OCI-LY3 (cell line): ENCODE results near the gene KLF12.

Source experiments
- H2AFZ ChIP-seq: fragments of 200-600, 300-600 bp; shearing (Covaris generic); 2 replicates; pipeline ENCODE4 v1.6.0; 2014; ENCODE audit warnings: antibody characterized with exemption, low read depth, low read length
- H3K27ac ChIP-seq: fragments of 200-600, 300-600 bp; sonication (generic); 2 replicates; pipeline ENCODE4 v1.5.1; 2014; ENCODE audit warnings: mild to moderate bottlenecking, low read length, moderate library complexity, mixed read lengths
- H3K27me3 ChIP-seq: fragments of 200-600, 300-600 bp; sonication (generic); 2 replicates; pipeline ENCODE4 v1.6.1; 2014; ENCODE audit warnings: low read depth, low read length, mixed read lengths
- H3K36me3 ChIP-seq: fragments of 200-600, 300-600 bp; sonication (generic); replicated peaks from 2 replicates; pipeline ENCODE3; 2014; ENCODE audit warnings: low read depth, low read length, mixed read lengths
- H3K4me1 ChIP-seq: fragments of 300-600, 200-600 bp; sonication (generic); 2 replicates; pipeline ENCODE4 v1.6.1; 2014; ENCODE audit warnings: low read length, mixed read lengths
- H3K4me2 ChIP-seq: fragments of 200-600, 300-600 bp; sonication (generic); 2 replicates; pipeline ENCODE4 v1.6.1; 2014; ENCODE audit warnings: low read length, mixed read lengths
- H3K4me3 ChIP-seq: fragments of 300-600, 200-600 bp; sonication (generic); 2 replicates; pipeline ENCODE4 v1.5.1; 2014; ENCODE audit warnings: antibody characterized with exemption, mild to moderate bottlenecking, low read length, moderate library complexity
- H3K79me2 ChIP-seq: fragments of 300-600, 200-600 bp; shearing (Covaris generic); 2 replicates; pipeline ENCODE4 v1.6.1; 2014; ENCODE audit warnings: mild to moderate bottlenecking, low read length, mixed read lengths
- H3K9ac ChIP-seq: fragments of 300-600, 200-600 bp; shearing (Covaris generic); 2 replicates; pipeline ENCODE4 v1.6.0; 2014; ENCODE audit warnings: mild to moderate bottlenecking, low read length, moderate library complexity
- H3K9me3 ChIP-seq: fragments of 200-600, 300-600 bp; shearing (Covaris generic); 2 replicates; pipeline ENCODE4 v1.6.1; 2014; ENCODE audit warnings: low read length, mixed read lengths; ENCODE audit not compliant: insufficient read depth
- H4K20me1 ChIP-seq: fragments of 200-600, 300-600 bp; sonication (generic); 2 replicates; pipeline ENCODE4 v1.6.1; 2016; ENCODE audit warnings: low read length, mixed read lengths; ENCODE audit not compliant: insufficient read depth
- CTCF ChIP-seq: fragments of 200-600, 300-600 bp; sonication (generic); IDR thresholded peaks from 2 replicates; pipeline ENCODE4 v1.5.1; 2014; ENCODE audit warnings: antibody characterized with exemption, low read length, low read depth
- EZH2phosphoT487 ChIP-seq: fragments of 200-600 bp; shearing (Covaris generic); IDR thresholded peaks from 2 replicates; pipeline ENCODE4 v1.6.1; 2018; ENCODE audit warnings: antibody characterized with exemption, mixed run types, low read depth

The KLF12 gene

GRCh38 chr13:74110053-74110452 lies 24.2 kb downstream of the KLF12 start:
- peaks cover 14% of the 10 kb centered on the region for H3K79me2 ChIP-seq
- no peak overlapping the region for H3K27ac ChIP-seq
- H3K36me3 ChIP-seq, result no peaks in the 10 kb centered on the region
- H3K4me2 ChIP-seq, result no peak overlapping the region
- TF ChIP-seq EZH2phosphoT487, result no peak
- no peak for TF ChIP-seq CTCF
- peaks cover 7% of the 10 kb centered on the region; the same call in 1 of the 2 replicates for H4K20me1 ChIP-seq
- no peak overlapping the region for H3K4me3 ChIP-seq
- H3K27me3 ChIP-seq, result no peaks in the 10 kb centered on the region
- H3K4me1 ChIP-seq, result peaks cover 5% of the 10 kb centered on the region
- H3K9ac ChIP-seq, result no peak overlapping the region
- no peaks in the 10 kb centered on the region for H3K9me3 ChIP-seq
- no peak overlapping the region for H2AFZ ChIP-seq

- Histone ChIP-seq H3K4me1 (peaks cover 17% of the 10 kb centered on the region), H3K36me3 (no peaks in the 10 kb centered on the region), H2AFZ (no peak overlapping the region), H3K9ac (no peak overlapping the region), H3K9me3 (no peaks in the 10 kb centered on the region), H3K27me3 (no peaks in the 10 kb centered on the region), H3K27ac (no peak overlapping the region), H3K4me2 (no peak overlapping the region), H4K20me1 (peaks cover 8% of the 10 kb centered on the region; the same call in 1 of the 2 replicates), H3K79me2 (peaks cover 18% of the 10 kb centered on the region), H3K4me3 (no peak overlapping the region)
- TF ChIP-seq CTCF (no peak), EZH2phosphoT487 (no peak)
Observed at GRCh38 chr13:74107598-74107997, 26.6 kb downstream of the KLF12 start.

GRCh38 chr13:74105871-74106270 lies 28.3 kb downstream of the KLF12 start:
- H4K20me1 ChIP-seq, result peaks cover 11% of the 10 kb centered on the region; the same call in 1 of the 2 replicates
- no peak overlapping the region for H3K4me2 ChIP-seq
- H2AFZ ChIP-seq, result no peak overlapping the region
- H3K9ac ChIP-seq, result no peak overlapping the region
- no peaks in the 10 kb centered on the region for H3K36me3 ChIP-seq
- TF ChIP-seq EZH2phosphoT487, result no peak
- TF ChIP-seq CTCF, result no peak
- no peak overlapping the region for H3K27ac ChIP-seq
- H3K4me3 ChIP-seq, result no peak overlapping the region
- no peaks in the 10 kb centered on the region for H3K27me3 ChIP-seq
- peaks cover 18% of the 10 kb centered on the region for H3K79me2 ChIP-seq
- no peaks in the 10 kb centered on the region for H3K9me3 ChIP-seq
- H3K4me1 ChIP-seq, result peaks cover 12% of the 10 kb centered on the region

- Histone ChIP-seq H3K27me3 (no peaks in the 10 kb centered on the region), H4K20me1 (peaks cover 18% of the 10 kb centered on the region; the same call in 1 of the 2 replicates), H3K9me3 (no peaks in the 10 kb centered on the region), H3K4me1 (peaks cover 12% of the 10 kb centered on the region), H2AFZ (no peak overlapping the region), H3K27ac (no peak overlapping the region), H3K79me2 (peaks cover 13% of the 10 kb centered on the region), H3K9ac (no peak overlapping the region), H3K4me2 (no peak overlapping the region), H3K36me3 (no peaks in the 10 kb centered on the region), H3K4me3 (no peak overlapping the region)
- TF ChIP-seq CTCF (no peak), EZH2phosphoT487 (no peak)
Observed at GRCh38 chr13:74104661-74105275, 29.4 kb downstream of the KLF12 start.
